ENCODE results near the gene GPR12.
A peak's percentile ranks its signal among the peaks of the same experiment; 100 is the strongest.

Gene GPR12

DNA sequence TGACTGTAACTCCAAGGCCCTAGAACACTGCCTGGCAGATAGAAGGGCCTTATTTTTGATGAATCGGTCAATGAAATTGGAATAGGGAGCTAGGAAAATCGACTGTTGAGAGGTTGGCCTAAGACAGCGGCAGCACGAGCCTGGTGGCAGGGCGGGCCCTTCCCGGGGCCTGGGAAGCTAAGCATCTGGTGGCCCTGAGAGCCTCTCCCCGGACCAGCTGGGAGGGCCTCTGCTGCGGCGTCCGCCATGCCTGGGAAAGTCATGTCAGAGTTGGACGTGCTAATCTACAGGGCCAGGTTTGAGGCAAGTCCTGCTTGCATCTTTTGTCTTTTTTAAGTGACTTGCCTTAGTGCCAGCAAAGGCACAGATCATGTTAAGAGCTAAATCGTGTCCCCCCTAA lies 11.2 kb upstream of the GPR12 start:
- Histone ChIP-seq H3K4me3 (ENCODE audit: low read depth in 1 of 2, low read length in 2 of 2) (no peak overlapping the region), H3K27ac (ENCODE audit: low read depth, low read length) (no peak overlapping the region), H3K27me3 (ENCODE audit: control insufficient read depth in 1 of 2, insufficient read depth in 2 of 2, low read length in 2 of 2) (no peaks in the 10 kb centered on the region), H3K9me3 (ENCODE audit: low read length) (peaks cover 3% of the 10 kb centered on the region), H3K4me1 (ENCODE audit: insufficient read depth, low read length) (no peaks in the 10 kb centered on the region), H3K9ac (ENCODE audit: low read length) (no peak overlapping the region), H3K36me3 (ENCODE audit: insufficient read depth, low read length) (no peaks in the 10 kb centered on the region)

- Histone ChIP-seq H3K9ac (ENCODE audit: low read length) (no peak overlapping the region), H3K27me3 (ENCODE audit: control insufficient read depth in 1 of 2, insufficient read depth in 2 of 2, low read length in 2 of 2) (peaks cover 24 to 54% of the 10 kb centered on the region in 2 donors), H3K36me3 (ENCODE audit: insufficient read depth, low read length) (no peaks in the 10 kb centered on the region), H3K27ac (ENCODE audit: low read depth, low read length) (no peak overlapping the region), H3K4me3 (ENCODE audit: low read depth in 1 of 2, low read length in 2 of 2) (no peak overlapping the region), H3K4me1 (ENCODE audit: insufficient read depth, low read length) (peaks cover 33% of the 10 kb centered on the region), H3K9me3 (ENCODE audit: low read length) (no peaks in the 10 kb centered on the region)
These were observed 2.3 kb upstream of the GPR12 start for GRCh38 chr13:26762745-26763345.

DNA sequence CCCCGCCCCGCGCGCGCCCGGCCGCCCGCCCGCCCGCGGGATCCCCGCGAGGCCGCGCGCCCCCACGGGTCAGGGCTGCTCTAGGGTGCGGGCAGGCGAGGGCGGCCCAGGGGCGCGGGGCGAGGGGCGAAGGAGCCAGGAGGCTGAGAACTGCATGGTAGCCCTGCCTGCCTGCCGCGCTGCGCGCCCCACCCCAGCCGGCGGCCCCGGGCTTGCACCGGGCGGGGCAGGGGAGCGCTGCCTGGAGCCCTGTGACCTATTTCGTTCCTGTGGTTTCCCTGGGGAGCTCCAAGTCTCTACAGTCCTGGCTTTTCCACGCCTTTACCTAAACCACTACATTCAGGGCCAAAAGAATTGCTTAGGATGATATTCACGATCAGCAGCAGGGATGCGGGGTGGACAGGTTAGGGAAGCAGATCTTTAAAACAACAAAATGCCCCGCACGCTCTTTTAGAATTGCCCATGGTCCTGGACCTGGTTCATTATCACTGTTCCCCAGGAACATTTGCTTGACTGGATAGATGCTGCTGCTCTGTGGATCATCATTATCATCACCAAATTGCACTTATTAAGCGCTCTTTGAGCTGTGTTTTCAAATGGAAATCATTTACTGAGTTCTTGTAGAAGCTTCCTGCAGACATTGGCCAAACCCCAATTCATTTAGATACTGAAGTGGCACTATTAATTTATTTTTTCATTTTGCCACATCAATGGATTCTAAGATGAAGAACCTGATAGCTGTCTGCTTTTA lies 421 bp upstream of the GPR12 start:
- Histone ChIP-seq H3K36me3 (ENCODE audit: insufficient read depth, low read length) (no peaks in the 10 kb centered on the region), H3K27me3 (ENCODE audit: control insufficient read depth in 1 of 2, insufficient read depth in 2 of 2, low read length in 2 of 2) (peaks cover 32 to 64% of the 10 kb centered on the region in 2 donors), H3K9me3 (ENCODE audit: low read length) (no peaks in the 10 kb centered on the region), H3K27ac (ENCODE audit: low read depth, low read length) (no peak overlapping the region), H3K4me3 (ENCODE audit: low read depth in 1 of 2, low read length in 2 of 2) (no peak overlapping the region), H3K4me1 (ENCODE audit: insufficient read depth, low read length) (peaks cover 33% of the 10 kb centered on the region), H3K9ac (ENCODE audit: low read length) (no peak overlapping the region)

- peaks cover 32 to 56% of the 10 kb centered on the region in 2 donors for H3K27me3 ChIP-seq (ENCODE audit: control insufficient read depth in 1 of 2, insufficient read depth in 2 of 2, low read length in 2 of 2)
- no peaks in the 10 kb centered on the region for H3K36me3 ChIP-seq (ENCODE audit: insufficient read depth, low read length)
- H3K27ac ChIP-seq (ENCODE audit: low read depth, low read length), result no peak overlapping the region
- no peak overlapping the region for H3K9ac ChIP-seq (ENCODE audit: low read length)
- peak overlapping the region; percentile 41 to 54 for H3K4me3 ChIP-seq (ENCODE audit: low read depth in 1 of 2, low read length in 2 of 2)
- no peaks in the 10 kb centered on the region for H3K9me3 ChIP-seq (ENCODE audit: low read length)
- peaks cover 33% of the 10 kb centered on the region for H3K4me1 ChIP-seq (ENCODE audit: insufficient read depth, low read length)
These were observed 1.2 kb downstream of the GPR12 start for GRCh38 chr13:26759249-26759906.

- Histone ChIP-seq H3K4me1 (ENCODE audit: insufficient read depth, low read length) (peaks cover 29% of the 10 kb centered on the region), H3K27ac (ENCODE audit: low read depth, low read length) (no peak overlapping the region), H3K4me3 (ENCODE audit: low read depth in 1 of 2, low read length in 2 of 2) (no peak overlapping the region), H3K27me3 (ENCODE audit: control insufficient read depth in 1 of 2, insufficient read depth in 2 of 2, low read length in 2 of 2) (peaks cover 32 to 54% of the 10 kb centered on the region in 2 donors), H3K36me3 (ENCODE audit: insufficient read depth, low read length) (no peaks in the 10 kb centered on the region), H3K9me3 (ENCODE audit: low read length) (no peaks in the 10 kb centered on the region), H3K9ac (ENCODE audit: low read length) (no peak overlapping the region)
These were observed 2.0 kb downstream of the GPR12 start for GRCh38 chr13:26758496-26759157.

DNA sequence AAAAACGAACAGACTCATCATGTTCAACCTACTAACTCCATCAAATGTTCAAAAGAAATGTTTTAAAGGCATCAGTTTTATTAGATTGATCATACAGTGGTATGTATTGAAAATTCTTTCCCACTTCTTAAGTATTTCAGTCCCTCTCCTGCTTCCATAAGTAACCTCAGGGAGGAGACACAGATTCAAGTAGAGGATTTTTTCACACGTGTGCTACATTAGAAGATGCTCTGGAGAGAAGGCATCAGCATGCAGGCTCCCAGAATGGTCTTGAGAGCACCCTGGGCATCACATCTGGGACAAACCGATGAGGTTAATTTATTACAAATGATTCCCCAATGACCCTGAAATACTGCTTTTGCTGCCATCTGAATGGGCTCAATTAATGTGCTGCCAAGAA lies 3.6 kb downstream of the GPR12 start:
- H3K27me3 ChIP-seq (ENCODE audit: control insufficient read depth in 1 of 2, insufficient read depth in 2 of 2, low read length in 2 of 2), result peaks cover 32 to 52% of the 10 kb centered on the region in 2 donors

GRCh38 chr13:26752671-26753070 lies 7.9 kb downstream of the GPR12 start:
- Histone ChIP-seq H3K4me3 (ENCODE audit: low read depth in 1 of 2, low read length in 2 of 2) (no peak overlapping the region), H3K36me3 (ENCODE audit: insufficient read depth, low read length) (no peaks in the 10 kb centered on the region), H3K27me3 (ENCODE audit: control insufficient read depth in 1 of 2, insufficient read depth in 2 of 2, low read length in 2 of 2) (peaks cover 7 to 17% of the 10 kb centered on the region in 2 donors), H3K9ac (ENCODE audit: low read length) (no peak overlapping the region), H3K4me1 (ENCODE audit: insufficient read depth, low read length) (no peaks in the 10 kb centered on the region), H3K27ac (ENCODE audit: low read depth, low read length) (no peak overlapping the region), H3K9me3 (ENCODE audit: low read length) (no peaks in the 10 kb centered on the region)

More for the DNA sequence above, 3.6 kb downstream of the GPR12 start:
- no peaks in the 10 kb centered on the region for H3K9me3 ChIP-seq (ENCODE audit: low read length)
- H3K27ac ChIP-seq (ENCODE audit: low read depth, low read length), result no peak overlapping the region
- no peaks in the 10 kb centered on the region for H3K36me3 ChIP-seq (ENCODE audit: insufficient read depth, low read length)
- H3K9ac ChIP-seq (ENCODE audit: low read length), result no peak overlapping the region
- peaks cover 13% of the 10 kb centered on the region for H3K4me1 ChIP-seq (ENCODE audit: insufficient read depth, low read length)
- H3K4me3 ChIP-seq (ENCODE audit: low read depth in 1 of 2, low read length in 2 of 2), result no peak overlapping the region

DNA sequence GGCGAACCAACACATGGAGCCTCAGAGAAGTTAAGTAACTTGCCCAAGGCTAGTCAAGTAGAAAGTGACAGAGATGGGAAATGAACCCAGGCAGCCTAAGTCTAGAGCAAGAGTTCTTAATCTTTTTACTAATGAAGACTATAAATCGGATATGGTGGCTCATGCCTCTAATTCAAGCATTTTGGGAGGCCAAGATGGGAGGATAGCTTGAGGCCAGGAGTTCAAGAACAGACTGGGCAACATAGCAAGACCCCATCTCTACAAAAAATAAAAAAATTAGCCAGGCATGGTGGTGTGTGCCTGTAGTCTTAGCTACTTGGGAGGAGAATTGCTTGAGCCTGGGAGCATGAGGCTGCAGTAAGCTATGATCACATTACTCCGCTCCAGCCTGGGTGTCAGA lies 10.7 kb downstream of the GPR12 start:
- Histone ChIP-seq H3K4me1 (ENCODE audit: insufficient read depth, low read length) (no peaks in the 10 kb centered on the region), H3K27me3 (ENCODE audit: control insufficient read depth in 1 of 2, insufficient read depth in 2 of 2, low read length in 2 of 2) (peaks cover 0 to 5% of the 10 kb centered on the region in 2 donors)

DNA sequence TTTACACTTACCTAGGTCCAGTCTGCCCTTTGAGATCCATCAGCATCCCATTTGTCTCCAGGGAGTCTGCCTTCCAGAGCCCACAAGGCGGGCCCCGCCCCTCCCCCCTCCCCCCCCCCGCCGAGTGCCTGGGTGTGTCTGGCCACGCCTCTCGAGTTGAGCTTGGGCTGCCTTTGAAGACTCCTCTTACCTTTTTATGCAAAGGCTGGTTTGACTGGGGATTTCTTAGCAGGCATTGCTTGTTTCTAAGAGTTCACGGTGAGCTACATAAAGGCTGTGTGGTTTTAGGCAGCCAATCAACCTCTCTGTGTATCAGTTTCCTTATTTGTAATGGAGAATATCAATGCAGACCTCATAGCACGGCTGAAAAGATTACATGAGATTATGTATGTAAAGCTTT lies 11.3 kb downstream of the GPR12 start:
- no peak overlapping the region for H3K9ac ChIP-seq (ENCODE audit: low read length)
- no peaks in the 10 kb centered on the region for H3K9me3 ChIP-seq (ENCODE audit: low read length)
- no peak overlapping the region for H3K27ac ChIP-seq (ENCODE audit: low read depth, low read length)
- no peak overlapping the region for H3K4me3 ChIP-seq (ENCODE audit: low read depth in 1 of 2, low read length in 2 of 2)
- peaks cover 0 to 5% of the 10 kb centered on the region in 2 donors for H3K27me3 ChIP-seq (ENCODE audit: control insufficient read depth in 1 of 2, insufficient read depth in 2 of 2, low read length in 2 of 2)
- H3K36me3 ChIP-seq (ENCODE audit: insufficient read depth, low read length), result no peaks in the 10 kb centered on the region
- H3K4me1 ChIP-seq (ENCODE audit: insufficient read depth, low read length), result no peaks in the 10 kb centered on the region

More for the DNA sequence above, 10.7 kb downstream of the GPR12 start:
- no peak overlapping the region for H3K4me3 ChIP-seq (ENCODE audit: low read depth in 1 of 2, low read length in 2 of 2)
- no peak overlapping the region for H3K9ac ChIP-seq (ENCODE audit: low read length)
- H3K36me3 ChIP-seq (ENCODE audit: insufficient read depth, low read length), result no peaks in the 10 kb centered on the region
- no peak overlapping the region for H3K27ac ChIP-seq (ENCODE audit: low read depth, low read length)
- no peaks in the 10 kb centered on the region for H3K9me3 ChIP-seq (ENCODE audit: low read length)

- H3K9me3 ChIP-seq (ENCODE audit: low read length), result no peaks in the 10 kb centered on the region
- H3K36me3 ChIP-seq (ENCODE audit: insufficient read depth, low read length), result no peaks in the 10 kb centered on the region
- no peak overlapping the region for H3K4me3 ChIP-seq (ENCODE audit: low read depth in 1 of 2, low read length in 2 of 2)
- peaks cover 0 to 5% of the 10 kb centered on the region in 2 donors for H3K27me3 ChIP-seq (ENCODE audit: control insufficient read depth in 1 of 2, insufficient read depth in 2 of 2, low read length in 2 of 2)
- no peak overlapping the region for H3K9ac ChIP-seq (ENCODE audit: low read length)
- H3K4me1 ChIP-seq (ENCODE audit: insufficient read depth, low read length), result no peaks in the 10 kb centered on the region
- no peak overlapping the region for H3K27ac ChIP-seq (ENCODE audit: low read depth, low read length)
These were observed 12.9 kb downstream of the GPR12 start for GRCh38 chr13:26747706-26748105.

- Histone ChIP-seq H3K9me3 (ENCODE audit: low read length) (no peaks in the 10 kb centered on the region), H3K27me3 (ENCODE audit: control insufficient read depth in 1 of 2, insufficient read depth in 2 of 2, low read length in 2 of 2) (peaks cover 0 to 11% of the 10 kb centered on the region in 2 donors), H3K27ac (ENCODE audit: low read depth, low read length) (no peak overlapping the region), H3K9ac (ENCODE audit: low read length) (no peak overlapping the region), H3K36me3 (ENCODE audit: insufficient read depth, low read length) (no peaks in the 10 kb centered on the region), H3K4me1 (ENCODE audit: insufficient read depth, low read length) (no peaks in the 10 kb centered on the region), H3K4me3 (ENCODE audit: low read depth in 1 of 2, low read length in 2 of 2) (no peak overlapping the region)
These were observed 16.6 kb downstream of the GPR12 start for GRCh38 chr13:26743971-26744370.

Measured in muscle layer of colon (tissue), 2 donors.